ENCODE measurements around the gene CACNB2.

CACNB2 gene

GRCh38 chr10:18401416-18402195 is 261.4 kb downstream of the CACNB2 start:
- Histone ChIP-seq H3K4me3 (ENCODE audit: insufficient read depth, low read depth, low read length) (no peak overlapping the region), H3K27ac (ENCODE audit: insufficient read depth, low read depth, low read length, poor library complexity, severe bottlenecking) (no peak overlapping the region)
- 91 to 95% methylated on average over 11 to 12 of the region's 12 CpGs for WGBS, 2 experiments

GRCh38 chr10:18402853-18403252 is 262.6 kb downstream of the CACNB2 start:
- H3K9me3 ChIP-seq (ENCODE audit: control insufficient read depth, low read length), result no peaks in the 10 kb centered on the region
- 93% methylated on average over 3 of the region's 3 CpGs for WGBS, 2 experiments
- H3K4me1 ChIP-seq (ENCODE audit: control insufficient read depth, insufficient read depth, low read length), result no peaks in the 10 kb centered on the region
- H3K27me3 ChIP-seq (ENCODE audit: control insufficient read depth, insufficient read depth, low read length, poor library complexity, severe bottlenecking), result peaks cover 28% of the 10 kb centered on the region
- no peak overlapping the region for H3K4me3 ChIP-seq (ENCODE audit: insufficient read depth, low read depth, low read length)
- no peak overlapping the region for H3K27ac ChIP-seq (ENCODE audit: insufficient read depth, low read depth, low read length, poor library complexity, severe bottlenecking)
- H3K36me3 ChIP-seq (ENCODE audit: control insufficient read depth, insufficient read depth, low read length), result no peaks in the 10 kb centered on the region

More at GRCh38 chr10:18401416-18402195, 261.4 kb downstream of the CACNB2 start:
- Histone ChIP-seq H3K4me1 (ENCODE audit: control insufficient read depth, insufficient read depth, low read length) (no peaks in the 10 kb centered on the region), H3K36me3 (ENCODE audit: control insufficient read depth, insufficient read depth, low read length) (no peaks in the 10 kb centered on the region), H3K27me3 (ENCODE audit: control insufficient read depth, insufficient read depth, low read length, poor library complexity, severe bottlenecking) (peaks cover 28% of the 10 kb centered on the region), H3K9me3 (ENCODE audit: control insufficient read depth, low read length) (no peaks in the 10 kb centered on the region)

GRCh38 chr10:18404530-18404929 is 264.3 kb downstream of the CACNB2 start:
- no peaks in the 10 kb centered on the region for H3K36me3 ChIP-seq (ENCODE audit: control insufficient read depth, insufficient read depth, low read length)
- 89 to 98% methylated on average over 3 to 5 of the region's 5 CpGs for WGBS, 2 experiments

GRCh38 chr10:18406136-18406535 is 265.9 kb downstream of the CACNB2 start:
- no peak overlapping the region for H3K4me3 ChIP-seq (ENCODE audit: insufficient read depth, low read depth, low read length)
- WGBS, 2 experiments, result 90 to 91% methylated on average over 4 of the region's 4 CpGs

More at GRCh38 chr10:18404530-18404929, 264.3 kb downstream of the CACNB2 start:
- Histone ChIP-seq H3K9me3 (ENCODE audit: control insufficient read depth, low read length) (no peaks in the 10 kb centered on the region), H3K4me3 (ENCODE audit: insufficient read depth, low read depth, low read length) (no peak overlapping the region), H3K27ac (ENCODE audit: insufficient read depth, low read depth, low read length, poor library complexity, severe bottlenecking) (no peak overlapping the region), H3K4me1 (ENCODE audit: control insufficient read depth, insufficient read depth, low read length) (no peaks in the 10 kb centered on the region), H3K27me3 (ENCODE audit: control insufficient read depth, insufficient read depth, low read length, poor library complexity, severe bottlenecking) (peaks cover 28% of the 10 kb centered on the region)

GRCh38 chr10:18409599-18410397 is 269.6 kb downstream of the CACNB2 start:
- H3K4me3 ChIP-seq (ENCODE audit: insufficient read depth, low read depth, low read length), result no peak overlapping the region
- no peaks in the 10 kb centered on the region for H3K4me1 ChIP-seq (ENCODE audit: control insufficient read depth, insufficient read depth, low read length)
- no peak overlapping the region for H3K27ac ChIP-seq (ENCODE audit: insufficient read depth, low read depth, low read length, poor library complexity, severe bottlenecking)
- no peaks in the 10 kb centered on the region for H3K36me3 ChIP-seq (ENCODE audit: control insufficient read depth, insufficient read depth, low read length)
- WGBS, 2 experiments, result 92 to 95% methylated on average over 2 to 4 of the region's 4 CpGs
- H3K27me3 ChIP-seq (ENCODE audit: control insufficient read depth, insufficient read depth, low read length, poor library complexity, severe bottlenecking), result no peaks in the 10 kb centered on the region
- H3K9me3 ChIP-seq (ENCODE audit: control insufficient read depth, low read length), result no peaks in the 10 kb centered on the region

More at GRCh38 chr10:18406136-18406535, 265.9 kb downstream of the CACNB2 start:
- H3K4me1 ChIP-seq (ENCODE audit: control insufficient read depth, insufficient read depth, low read length), result no peaks in the 10 kb centered on the region
- H3K36me3 ChIP-seq (ENCODE audit: control insufficient read depth, insufficient read depth, low read length), result no peaks in the 10 kb centered on the region
- H3K27me3 ChIP-seq (ENCODE audit: control insufficient read depth, insufficient read depth, low read length, poor library complexity, severe bottlenecking), result peaks cover 20% of the 10 kb centered on the region
- no peaks in the 10 kb centered on the region for H3K9me3 ChIP-seq (ENCODE audit: control insufficient read depth, low read length)
- no peak overlapping the region for H3K27ac ChIP-seq (ENCODE audit: insufficient read depth, low read depth, low read length, poor library complexity, severe bottlenecking)

- no peaks in the 10 kb centered on the region for H3K4me1 ChIP-seq (ENCODE audit: control insufficient read depth, insufficient read depth, low read length)
Measured at GRCh38 chr10:18414061-18414460, 273.8 kb downstream of the CACNB2 start.

GRCh38 chr10:18417950-18418527 is 277.8 kb downstream of the CACNB2 start:
- H3K4me1 ChIP-seq (ENCODE audit: control insufficient read depth, insufficient read depth, low read length), result no peaks in the 10 kb centered on the region
- no peaks in the 10 kb centered on the region for H3K27me3 ChIP-seq (ENCODE audit: control insufficient read depth, insufficient read depth, low read length, poor library complexity, severe bottlenecking)
- WGBS, 2 experiments, result 83 to 87% methylated on average over 13 to 15 of the region's 15 CpGs
- H3K4me3 ChIP-seq (ENCODE audit: insufficient read depth, low read depth, low read length), result no peak overlapping the region
- H3K27ac ChIP-seq (ENCODE audit: insufficient read depth, low read depth, low read length, poor library complexity, severe bottlenecking), result no peak overlapping the region
- no peaks in the 10 kb centered on the region for H3K36me3 ChIP-seq (ENCODE audit: control insufficient read depth, insufficient read depth, low read length)
- no peaks in the 10 kb centered on the region for H3K9me3 ChIP-seq (ENCODE audit: control insufficient read depth, low read length)

More at GRCh38 chr10:18414061-18414460, 273.8 kb downstream of the CACNB2 start:
- no peak overlapping the region for H3K27ac ChIP-seq (ENCODE audit: insufficient read depth, low read depth, low read length, poor library complexity, severe bottlenecking)
- H3K4me3 ChIP-seq (ENCODE audit: insufficient read depth, low read depth, low read length), result no peak overlapping the region
- WGBS, 2 experiments, result 79 to 92% methylated on average over 1 to 2 of the region's 2 CpGs
- no peaks in the 10 kb centered on the region for H3K9me3 ChIP-seq (ENCODE audit: control insufficient read depth, low read length)
- no peaks in the 10 kb centered on the region for H3K36me3 ChIP-seq (ENCODE audit: control insufficient read depth, insufficient read depth, low read length)
- no peaks in the 10 kb centered on the region for H3K27me3 ChIP-seq (ENCODE audit: control insufficient read depth, insufficient read depth, low read length, poor library complexity, severe bottlenecking)

- Histone ChIP-seq H3K4me1 (ENCODE audit: control insufficient read depth, insufficient read depth, low read length) (no peaks in the 10 kb centered on the region), H3K9me3 (ENCODE audit: control insufficient read depth, low read length) (no peaks in the 10 kb centered on the region), H3K27me3 (ENCODE audit: control insufficient read depth, insufficient read depth, low read length, poor library complexity, severe bottlenecking) (no peaks in the 10 kb centered on the region), H3K4me3 (ENCODE audit: insufficient read depth, low read depth, low read length) (no peak overlapping the region), H3K36me3 (ENCODE audit: control insufficient read depth, insufficient read depth, low read length) (no peaks in the 10 kb centered on the region), H3K27ac (ENCODE audit: insufficient read depth, low read depth, low read length, poor library complexity, severe bottlenecking) (no peak overlapping the region)
- WGBS, 2 experiments, result 93 to 95% methylated on average over 9 of the region's 9 CpGs
Measured at GRCh38 chr10:18418541-18419215, 278.5 kb downstream of the CACNB2 start.

- Histone ChIP-seq H3K36me3 (ENCODE audit: control insufficient read depth, insufficient read depth, low read length) (no peaks in the 10 kb centered on the region), H3K27ac (ENCODE audit: insufficient read depth, low read depth, low read length, poor library complexity, severe bottlenecking) (no peak overlapping the region), H3K4me1 (ENCODE audit: control insufficient read depth, insufficient read depth, low read length) (no peaks in the 10 kb centered on the region), H3K4me3 (ENCODE audit: insufficient read depth, low read depth, low read length) (no peak overlapping the region), H3K27me3 (ENCODE audit: control insufficient read depth, insufficient read depth, low read length, poor library complexity, severe bottlenecking) (no peaks in the 10 kb centered on the region), H3K9me3 (ENCODE audit: control insufficient read depth, low read length) (no peaks in the 10 kb centered on the region)
- 96 to 100% methylated on average over 1 to 2 of the region's 2 CpGs for WGBS, 2 experiments
Measured at GRCh38 chr10:18419945-18420344, 279.7 kb downstream of the CACNB2 start.
